Transverse colon (tissue), 3 donors: Measurements from ENCODE around the gene LRBA.
"Not testable (repeated sequence)": the region's sequence is repeated elsewhere in the genome, so short reads cannot be mapped to it uniquely, and the experiment has no call there.

Experiments
- CTCF ChIP-seq, 5 experiments: fragments of 200-600 bp in 3 of 5; fragments of 450-650 bp in 2 of 5; sonication (generic) in 3 of 5; IDR thresholded peaks; 1 replicate in 2 of 5; 2 replicates in 3 of 5; pipeline ENCODE4 v1.5.1; 2016 to 2017; ENCODE audit warnings: antibody characterized with exemption in 5 of 5, inconsistent platforms in 3 of 5, mild to moderate bottlenecking in 2 of 5, moderate library complexity in 1 of 5
- POLR2A ChIP-seq: fragments of 450-650 bp; IDR thresholded peaks from one replicate; pipeline ENCODE4 v1.6.1; 2016; ENCODE audit warnings: antibody characterized with exemption, mild to moderate bottlenecking, moderate library complexity

GRCh38 chr4:150993577-150993976, 21.5 kb downstream of the LRBA start:
- TF ChIP-seq CTCF (IDR thresholded peaks at IDR 0.05); POLR2A: not testable (repeated sequence)
